Activated CD8-positive, alpha-beta T cell treated with anti-CD3 and anti-CD28 coated beads for 36 hours (primary cell): Measurements from ENCODE around the gene TMEM108. TPM values are rescaled to one million over a fixed set of nuclear protein-coding genes. Genes with fewer than 3 reads are reported as not detected.

Source experiments
- ATAC-seq: fragments of 200-7000 bp; cut with Tn5 transposase; one replicate; pipeline ENCODE4 v1.10.0; 2021; ENCODE audit warnings: mild to moderate bottlenecking, moderate library complexity
- CTCF ChIA-PET: fragments of 350-600 bp; sonication (Branson Sonifier 250); formaldehyde crosslinking; loops from one replicate; lab custom pipeline; 2021; ENCODE audit warnings: antibody characterized with exemption; lab: Charles Lee
- POLR2A ChIA-PET: fragments of 350-600 bp; sonication (Branson Sonifier 250); formaldehyde crosslinking; loops from one replicate; lab custom pipeline; 2021; ENCODE audit warnings: antibody characterized with exemption; lab: Charles Lee
- DNase-seq: peaks from one replicate; pipeline ENCODE4 v3.0.0-alpha.2; 2020
- H3K27ac Mint-ChIP-seq: one replicate; pipeline ENCODE4 v1.8.0; 2021; ENCODE audit warnings: mild to moderate bottlenecking, mixed read lengths
- H3K27me3 Mint-ChIP-seq: one replicate; pipeline ENCODE4 v1.8.0; 2021; ENCODE audit warnings: mixed read lengths
- H3K36me3 Mint-ChIP-seq: one replicate; pipeline ENCODE4 v1.8.0; 2021; ENCODE audit warnings: low read depth, mixed read lengths
- H3K4me1 Mint-ChIP-seq: one replicate; pipeline ENCODE4 v1.8.0; 2021; ENCODE audit warnings: low read depth, mixed read lengths
- H3K4me3 Mint-ChIP-seq: one replicate; pipeline ENCODE4 v1.8.0; 2021; ENCODE audit warnings: mild to moderate bottlenecking, moderate library complexity, mixed read lengths
- H3K9me3 Mint-ChIP-seq: one replicate; pipeline ENCODE4 v1.8.0; 2021; ENCODE audit warnings: mixed read lengths
- CTCF ChIP-seq: fragments of 200-600 bp; IDR thresholded peaks from one replicate; pipeline ENCODE4 v1.8.0; 2022; ENCODE audit warnings: antibody characterized with exemption, mild to moderate bottlenecking
- intact Hi-C: fragments of 100-400 bp; cut with micrococcal nuclease; formaldehyde crosslinking; loops from one replicate; pipeline ENCODE4 v1.10.0; 2022
- total RNA-seq, 2 experiments: library from RNA; stranded (reverse); gene quantifications; one replicate each; pipeline ENCODE4 v1.2.3, GENCODE V29; 2021

Gene TMEM108
- total RNA-seq, 2 experiments from 2014 or later, result not detected

- Mint-ChIP-seq H3K4me1 (peaks cover 6% of the 10 kb centered on the region), H3K27me3 (no peaks in the 10 kb centered on the region), H3K27ac (no peak overlapping the region), H3K4me3 (no peak overlapping the region), H3K36me3 (no peaks in the 10 kb centered on the region), H3K9me3 (peaks cover 2% of the 10 kb centered on the region)
- intact Hi-C loops, result no loop called here
- CTCF ChIA-PET, result interaction anchor here (0.9 to 1.3 kb wide), 3 partner anchors 29 to 354 kb away, joined by 3 read pairs; no protein-coding TSS in a partner anchor
- POLR2A ChIA-PET, result no interaction called here
- TF ChIP-seq CTCF, result no peak
- DNase-seq (no peak), ATAC-seq (no peak)
These were observed 356.5 kb downstream of the TMEM108 start for GRCh38 chr3:133394561-133395311.

DNA sequence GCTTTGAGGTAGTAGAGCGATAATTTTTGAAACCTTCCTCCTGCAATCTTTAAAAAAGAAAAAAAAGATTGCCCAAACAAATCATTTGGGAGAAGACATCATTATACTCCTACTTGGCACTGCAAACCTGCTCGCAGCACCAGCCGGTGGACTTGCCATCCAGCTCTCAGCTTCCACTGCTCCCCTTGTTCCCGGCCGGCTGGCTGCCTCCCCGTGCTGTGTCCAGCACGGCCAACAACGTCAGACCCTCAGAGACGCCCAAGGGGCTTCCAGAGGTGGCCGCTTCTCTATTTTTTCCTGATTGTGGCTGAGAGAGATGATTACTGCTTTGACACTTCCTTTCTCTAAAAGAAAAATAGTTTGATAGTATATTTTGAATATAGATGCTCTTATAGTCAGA is 358.7 kb downstream of the TMEM108 start:
- ChIA-PET POLR2A (interaction anchor here (0.6 kb wide), 1 partner anchor 406 kb away, joined by 3 read pairs; no protein-coding TSS in a partner anchor), CTCF (no interaction called here)
- intact Hi-C loops, result no loop called here
- no peak for ATAC-seq
- DNase-seq, result no peak
- Mint-ChIP-seq H3K9me3 (peaks cover 2% of the 10 kb centered on the region), H3K27ac (no peak overlapping the region), H3K4me1 (peaks cover 5% of the 10 kb centered on the region), H3K27me3 (no peaks in the 10 kb centered on the region), H3K36me3 (no peaks in the 10 kb centered on the region), H3K4me3 (no peak overlapping the region)
- no peak for TF ChIP-seq CTCF

DNA sequence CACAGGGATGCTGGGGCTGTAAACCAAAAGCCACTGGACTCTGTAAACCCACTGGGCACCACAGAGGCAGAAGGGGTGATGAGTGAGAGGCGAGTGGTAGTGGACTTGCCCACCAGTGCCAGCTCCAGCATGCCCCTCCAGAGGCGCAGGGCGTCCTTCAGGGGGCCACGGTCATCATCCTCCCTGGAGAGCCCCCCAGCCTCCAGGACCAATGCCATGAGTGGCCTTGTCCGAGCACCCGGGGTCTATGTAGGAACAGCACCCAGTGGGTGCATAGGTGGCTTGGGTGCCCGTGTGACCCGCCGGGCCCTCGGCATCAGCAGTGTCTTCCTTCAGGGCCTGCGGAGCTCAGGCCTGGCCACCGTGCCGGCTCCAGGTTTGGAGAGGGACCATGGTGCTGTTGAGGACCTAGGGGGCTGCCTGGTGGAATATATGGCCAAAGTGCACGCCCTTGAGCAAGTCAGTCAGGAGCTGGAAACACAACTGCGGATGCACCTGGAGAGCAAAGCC is 361.9 kb downstream of the TMEM108 start, which contains the start of gene BFSP2:
Gene BFSP2 (plus strand): TSS at position 51 of the 510 bp plus-strand sequence. CDS start 28 bp downstream, at position 79.
- peaks cover 2% of the 10 kb centered on the region for H3K4me1 Mint-ChIP-seq
- TF ChIP-seq CTCF, result no peak
- POLR2A ChIA-PET, result no interaction called here

GRCh38 chr3:133401374-133402135 is 363.4 kb downstream of the TMEM108 start:
- no peak for TF ChIP-seq CTCF
- Mint-ChIP-seq H3K9me3 (no peaks in the 10 kb centered on the region), H3K27me3 (no peaks in the 10 kb centered on the region), H3K36me3 (no peaks in the 10 kb centered on the region), H3K4me3 (no peak overlapping the region), H3K27ac (no peak overlapping the region), H3K4me1 (no peaks in the 10 kb centered on the region)
- DNase-seq, result no peak
- CTCF ChIA-PET, result interaction anchor here (1.4 to 2.7 kb wide), 4 partner anchors 17 to 675 kb away, joined by 4 to 12 read pairs (median 6); no protein-coding TSS in a partner anchor
- intact Hi-C loops, result no loop called here
- POLR2A ChIA-PET, result no interaction called here
- no peak for ATAC-seq

More for the DNA sequence above, 361.9 kb downstream of the TMEM108 start, which contains the start of gene BFSP2:
- intact Hi-C loops, result no loop called here
- no peak within 1 kb of the TSS for H3K4me3 Mint-ChIP-seq
- ATAC-seq (no peak), DNase-seq (no peak)
- CTCF ChIA-PET, result interaction anchor here (1.4 kb wide), 1 partner anchor 15 kb away, joined by 4 read pairs; no protein-coding TSS in a partner anchor
- H3K27ac Mint-ChIP-seq, result no peak within 1 kb of the TSS
- no peaks in the 10 kb centered on the region for H3K9me3 Mint-ChIP-seq
- H3K27me3 Mint-ChIP-seq, result no peaks in the 10 kb centered on the region
- H3K36me3 Mint-ChIP-seq, result no peaks in the 10 kb centered on the region
